RWPE1 (cell line): ENCODE measurements around the gene NLRC3.

Experiments
- CTCF ChIA-PET: fragments of 350-600 bp; sonication (Branson Sonifier 250); formaldehyde crosslinking; extraction: SDS; loops from one replicate; lab custom pipeline; 2021; lab: Yijun Ruan, JAX
- POLR2A ChIA-PET: fragments of 400-600 bp; formaldehyde crosslinking; extraction: SDS; loops from one replicate; lab custom pipeline; 2020; ENCODE audit warnings: antibody characterized with exemption; ENCODE audit not compliant: low non-redundant PET; lab: Yijun Ruan, JAX
- DNase-seq: peaks from one replicate; pipeline ENCODE4 v3.0.0; 2012; ENCODE audit warnings: low spot score
- H3K27ac ChIP-seq: fragments of 450-650 bp; 2 replicates; pipeline ENCODE4 v1.5.1; 2017
- CTCF ChIP-seq: fragments of 450-650 bp; conservative IDR thresholded peaks from 2 replicates; pipeline ENCODE4 v1.5.1; 2017; ENCODE audit warnings: low read depth, mild to moderate bottlenecking

The NLRC3 gene

GRCh38 chr16:3525951-3526350, 51.3 kb downstream of the NLRC3 start:
- no peak for TF ChIP-seq CTCF
- DNase-seq = no peak
- CTCF ChIA-PET = interaction anchor here (0.6 to 0.7 kb wide), 2 partner anchors 14 to 64 kb away, joined by 3 read pairs; no protein-coding TSS in a partner anchor
- POLR2A ChIA-PET = interaction anchor here (0.6 kb wide), 1 partner anchor 219 kb away, joined by 3 read pairs; no protein-coding TSS in a partner anchor
- no peak overlapping the region for H3K27ac ChIP-seq

- H3K27ac ChIP-seq = no peak overlapping the region
- POLR2A ChIA-PET = no interaction called here
- CTCF ChIA-PET = interaction anchor here (0.8 kb wide), 1 partner anchor 14 kb away, joined by 3 read pairs; no protein-coding TSS in a partner anchor
- no peak for TF ChIP-seq CTCF
- no peak for DNase-seq
These were observed 53.9 kb downstream of the NLRC3 start for GRCh38 chr16:3523281-3523680.

DNA sequence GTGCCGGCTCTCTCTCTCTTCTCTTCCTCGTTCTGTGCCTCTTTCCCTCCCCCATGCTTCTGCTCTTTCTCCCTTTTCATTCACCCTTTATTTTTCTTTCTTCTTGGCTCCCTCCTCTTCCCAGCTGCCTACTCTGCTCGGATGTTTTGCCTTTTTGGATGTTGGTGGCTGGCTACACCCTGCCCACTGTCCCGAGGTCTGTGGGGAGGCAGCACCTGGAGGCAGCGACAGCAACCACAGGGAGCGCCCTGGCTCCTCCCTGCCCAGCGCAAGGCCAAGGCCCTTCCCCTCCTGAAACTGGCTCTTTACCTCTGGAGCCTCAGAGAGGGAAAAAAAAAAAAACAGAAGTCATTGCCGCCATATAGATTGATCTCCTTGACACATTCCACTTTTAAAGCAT, 56.4 kb downstream of the NLRC3 start:
- POLR2A ChIA-PET = no interaction called here
- CTCF ChIA-PET = no interaction called here
- DNase-seq = no peak
- no peak overlapping the region for H3K27ac ChIP-seq
- no peak for TF ChIP-seq CTCF

GRCh38 chr16:3520413-3520812, 56.8 kb downstream of the NLRC3 start:
- CTCF ChIA-PET = no interaction called here
- no peak for DNase-seq
- POLR2A ChIA-PET = no interaction called here
- no peak for TF ChIP-seq CTCF
- H3K27ac ChIP-seq = no peak overlapping the region

- CTCF ChIA-PET = no interaction called here
- POLR2A ChIA-PET = no interaction called here
- DNase-seq = no peak
- H3K27ac ChIP-seq = no peak overlapping the region
- TF ChIP-seq CTCF = no peak
These were observed 57.6 kb downstream of the NLRC3 start for GRCh38 chr16:3519581-3519980.

- POLR2A ChIA-PET = no interaction called here
- no peak overlapping the region for H3K27ac ChIP-seq
- DNase-seq = no peak
- TF ChIP-seq CTCF = no peak
- CTCF ChIA-PET = no interaction called here
These were observed 58.2 kb downstream of the NLRC3 start for GRCh38 chr16:3518986-3519348.
